AG09319 (cell line): ENCODE results near the gene HYAL1.
"Not testable (repeated sequence)": the region's sequence is repeated elsewhere in the genome, so short reads cannot be mapped to it uniquely, and the experiment has no call there.

Experiments used
- DNase-seq: peaks from one replicate; pipeline ENCODE4 v3.0.0-alpha.2; 2010; ENCODE audit warnings: low read depth; ENCODE audit errors: extremely low read depth
- TF ChIP-seq, protein P1 (sequence below): IDR thresholded peaks from 2 replicates; pipeline ENCODE4 v1.5.1; 2011; ENCODE audit warnings: low read depth, mild to moderate bottlenecking, inconsistent platforms, low read length, moderate library complexity

Gene HYAL1

DNA sequence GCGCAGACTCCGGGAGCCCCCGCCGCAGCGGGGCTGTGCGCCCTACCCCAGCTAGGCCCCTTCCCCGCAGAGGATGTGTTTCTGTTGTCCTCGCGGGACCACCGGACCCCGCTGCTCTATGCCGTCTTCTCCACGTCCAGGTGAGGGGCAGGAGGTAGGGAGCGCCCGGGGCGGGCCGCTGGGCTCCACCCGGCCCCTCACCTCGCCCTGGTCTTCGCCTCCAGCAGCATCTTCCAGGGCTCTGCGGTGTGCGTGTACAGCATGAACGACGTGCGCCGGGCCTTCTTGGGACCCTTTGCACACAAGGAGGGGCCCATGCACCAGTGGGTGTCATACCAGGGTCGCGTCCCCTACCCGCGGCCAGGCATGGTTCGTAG lies 29.7 kb downstream of the HYAL1 start:
- no peak for DNase-seq
- TF ChIP-seq, protein P1, sequence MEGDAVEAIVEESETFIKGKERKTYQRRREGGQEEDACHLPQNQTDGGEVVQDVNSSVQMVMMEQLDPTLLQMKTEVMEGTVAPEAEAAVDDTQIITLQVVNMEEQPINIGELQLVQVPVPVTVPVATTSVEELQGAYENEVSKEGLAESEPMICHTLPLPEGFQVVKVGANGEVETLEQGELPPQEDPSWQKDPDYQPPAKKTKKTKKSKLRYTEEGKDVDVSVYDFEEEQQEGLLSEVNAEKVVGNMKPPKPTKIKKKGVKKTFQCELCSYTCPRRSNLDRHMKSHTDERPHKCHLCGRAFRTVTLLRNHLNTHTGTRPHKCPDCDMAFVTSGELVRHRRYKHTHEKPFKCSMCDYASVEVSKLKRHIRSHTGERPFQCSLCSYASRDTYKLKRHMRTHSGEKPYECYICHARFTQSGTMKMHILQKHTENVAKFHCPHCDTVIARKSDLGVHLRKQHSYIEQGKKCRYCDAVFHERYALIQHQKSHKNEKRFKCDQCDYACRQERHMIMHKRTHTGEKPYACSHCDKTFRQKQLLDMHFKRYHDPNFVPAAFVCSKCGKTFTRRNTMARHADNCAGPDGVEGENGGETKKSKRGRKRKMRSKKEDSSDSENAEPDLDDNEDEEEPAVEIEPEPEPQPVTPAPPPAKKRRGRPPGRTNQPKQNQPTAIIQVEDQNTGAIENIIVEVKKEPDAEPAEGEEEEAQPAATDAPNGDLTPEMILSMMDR: no peak

DNA sequence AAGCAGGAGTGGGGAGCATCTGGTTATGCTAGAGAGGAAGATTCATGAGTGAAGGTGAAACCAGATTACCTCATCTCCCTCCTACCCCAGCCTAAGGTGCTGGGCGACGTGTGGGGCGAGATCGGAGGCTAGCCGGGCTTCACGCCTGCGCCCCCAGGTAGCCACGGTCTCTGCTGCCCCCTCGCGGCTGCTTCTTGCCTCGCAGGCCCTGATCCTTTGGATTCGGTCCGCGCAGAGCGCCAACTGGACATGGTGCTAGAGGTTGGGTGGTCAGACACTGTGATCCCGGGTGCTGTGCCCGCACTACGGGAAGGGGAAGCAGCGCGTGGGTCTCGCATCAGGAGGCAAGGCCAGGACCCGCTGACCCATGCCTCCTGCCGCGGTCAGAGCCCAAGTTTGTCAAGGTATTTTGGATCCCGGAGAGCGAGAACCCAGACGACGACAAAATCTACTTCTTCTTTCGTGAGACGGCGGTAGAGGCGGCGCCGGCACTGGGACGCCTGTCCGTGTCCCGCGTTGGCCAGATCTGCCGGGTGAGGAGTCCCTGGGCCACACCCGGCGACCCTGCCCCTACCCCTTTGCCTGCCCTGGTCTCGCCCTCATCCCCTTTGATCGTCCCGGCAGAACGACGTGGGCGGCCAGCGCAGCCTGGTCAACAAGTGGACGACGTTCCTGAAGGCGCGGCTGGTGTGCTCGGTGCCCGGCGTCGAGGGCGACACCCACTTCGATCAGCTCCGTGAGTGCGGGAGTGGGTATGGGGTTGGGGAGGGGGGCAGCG lies 30.3 kb downstream of the HYAL1 start:
- TF ChIP-seq, protein P1: peak; percentile 95
- no peak for DNase-seq

DNA sequence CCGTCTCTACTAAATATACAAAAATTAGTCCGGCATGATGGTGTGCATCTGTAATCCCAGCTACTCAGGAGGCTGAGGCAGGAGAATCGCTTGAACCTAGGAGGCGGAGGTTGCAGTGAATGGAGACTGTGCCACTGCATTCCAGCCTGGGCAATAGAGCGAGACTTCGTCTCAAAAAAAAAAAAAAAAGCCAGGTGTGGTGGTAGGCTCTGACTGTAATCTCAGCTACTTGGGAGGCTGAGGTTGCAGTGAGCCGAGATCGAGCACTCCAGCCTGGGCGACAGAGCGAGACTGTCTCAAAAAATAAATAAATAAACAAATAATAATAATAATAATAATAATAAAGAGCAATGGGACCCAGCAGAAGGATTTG lies 30.9 kb downstream of the HYAL1 start:
- DNase-seq: not testable (repeated sequence)

- no peak for DNase-seq
- TF ChIP-seq, protein P1: no peak
These were observed 31.9 kb downstream of the HYAL1 start for GRCh38 chr3:50271314-50271936.

DNA sequence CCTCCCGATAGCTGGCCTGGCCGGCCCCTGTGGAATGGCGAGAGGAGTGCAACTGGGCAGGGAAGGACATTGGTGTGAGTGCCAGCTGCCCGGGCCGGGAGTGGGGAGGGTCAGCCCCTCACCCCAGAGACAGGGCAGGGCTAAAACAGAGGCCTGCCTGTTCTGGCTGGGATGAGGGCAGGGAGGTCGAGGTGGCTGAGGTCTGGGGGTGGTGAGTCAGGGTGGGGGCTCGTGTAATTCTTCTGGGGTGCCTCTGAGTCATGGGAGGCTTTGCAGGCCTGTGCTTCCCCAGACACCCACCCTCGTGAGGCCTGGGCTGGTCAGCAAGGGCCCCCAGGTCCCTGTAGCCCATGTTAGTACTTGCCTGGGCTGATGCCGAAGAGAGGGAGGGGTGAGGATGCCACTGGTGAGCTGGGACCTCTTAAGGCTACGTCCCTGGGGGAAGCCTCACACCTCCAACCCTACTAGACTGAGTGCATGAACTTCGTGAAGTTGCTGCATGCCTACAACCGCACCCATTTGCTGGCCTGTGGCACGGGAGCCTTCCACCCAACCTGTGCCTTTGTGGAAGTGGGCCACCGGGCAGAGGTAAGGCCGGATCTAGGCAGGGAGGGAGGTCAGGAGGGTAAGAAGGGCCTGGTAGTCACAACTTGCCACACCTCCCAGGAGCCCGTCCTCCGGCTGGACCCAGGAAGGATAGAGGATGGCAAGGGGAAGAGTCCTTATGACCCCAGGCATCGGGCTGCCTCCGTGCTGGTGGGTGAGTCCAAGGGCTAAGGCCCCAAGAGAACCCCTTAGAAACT lies 32.8 kb downstream of the HYAL1 start:
- TF ChIP-seq, protein P1: no peak
- no peak for DNase-seq

DNA sequence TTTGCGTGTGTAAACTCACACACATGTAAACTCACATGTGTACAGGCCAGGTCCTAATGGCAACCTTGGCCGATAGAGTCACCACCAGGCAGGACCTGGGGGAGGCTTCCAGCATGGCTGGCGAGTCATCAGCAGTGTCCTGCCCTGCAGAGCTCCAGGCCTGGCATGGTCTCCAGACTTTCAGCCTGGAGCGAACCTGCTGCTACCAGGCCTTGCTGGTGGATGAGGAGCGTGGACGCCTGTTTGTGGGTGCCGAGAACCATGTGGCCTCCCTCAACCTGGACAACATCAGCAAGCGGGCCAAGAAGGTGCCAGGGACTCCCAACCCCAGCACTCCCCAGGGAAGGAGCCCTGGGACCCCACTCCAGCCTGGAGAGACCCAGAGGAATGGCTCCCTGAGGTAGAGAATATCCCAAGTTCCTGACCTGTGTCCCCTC lies 33.4 kb downstream of the HYAL1 start:
- TF ChIP-seq, protein P1: no peak
- no peak for DNase-seq

- no peak for DNase-seq
- TF ChIP-seq, protein P1: no peak
These were observed 33.9 kb downstream of the HYAL1 start for GRCh38 chr3:50269460-50269859.
